OCI-LY1 (cell line): ENCODE data around the gene CCDC81.

ENCODE experiments used
- H2AFZ ChIP-seq: fragments of 200-600 bp; sonication (generic), shearing (Covaris generic); 2 replicates; pipeline ENCODE4 v1.6.0; 2014; ENCODE audit warnings: antibody characterized with exemption, mild to moderate bottlenecking, low read length
- H3F3A ChIP-seq: fragments of 200-600 bp; sonication (generic), shearing (Covaris generic); 2 replicates; pipeline ENCODE4 v1.6.0; 2014; ENCODE audit warnings: mild to moderate bottlenecking, antibody characterized with exemption, low read length, moderate library complexity; ENCODE audit not compliant: insufficient read depth
- H3K27ac ChIP-seq: fragments of 200-600 bp; sonication (generic); 2 replicates; pipeline ENCODE4 v1.5.1; 2014; ENCODE audit warnings: low read length, mixed run types, mild to moderate bottlenecking, low read depth; ENCODE audit not compliant: poor library complexity, severe bottlenecking
- H3K27me3 ChIP-seq: fragments of 200-600 bp; sonication (generic); 2 replicates; pipeline ENCODE4 v1.6.0; 2014; ENCODE audit warnings: antibody characterized with exemption, mild to moderate bottlenecking, low read length, moderate library complexity; ENCODE audit not compliant: insufficient read depth
- H3K36me3 ChIP-seq: fragments of 200-600 bp; sonication (generic); 2 replicates; pipeline ENCODE4 v1.6.1; 2014; ENCODE audit warnings: mild to moderate bottlenecking, antibody characterized with exemption, low read length, moderate library complexity, mixed read lengths; ENCODE audit not compliant: insufficient read depth
- H3K4me1 ChIP-seq: fragments of 200-600 bp; sonication (generic); 2 replicates; pipeline ENCODE4 v1.5.1; 2014; ENCODE audit warnings: mild to moderate bottlenecking, low read length, moderate library complexity; ENCODE audit not compliant: insufficient read depth, severe bottlenecking
- H3K4me2 ChIP-seq: fragments of 200-600 bp; sonication (generic), shearing (Covaris generic); 2 replicates; pipeline ENCODE4 v1.6.1; 2014; ENCODE audit warnings: low read length
- H3K4me3 ChIP-seq: fragments of 200-600 bp; sonication (generic); 2 replicates; pipeline ENCODE4 v1.5.1; 2014; ENCODE audit warnings: low read length, low read depth, mild to moderate bottlenecking, mixed read lengths; ENCODE audit not compliant: poor library complexity, severe bottlenecking
- H3K79me2 ChIP-seq: fragments of 200-600 bp; shearing (Covaris generic); 2 replicates; pipeline ENCODE4 v1.6.1; 2016; ENCODE audit warnings: mixed run types, low read length, mixed read lengths; ENCODE audit not compliant: insufficient read depth
- H3K9ac ChIP-seq: fragments of 200-600 bp; sonication (generic), shearing (Covaris generic); 2 replicates; pipeline ENCODE4 v1.6.1; 2014; ENCODE audit warnings: mild to moderate bottlenecking, low read length, mixed read lengths
- H3K9me2 ChIP-seq: fragments of 200-600 bp; sonication (generic), shearing (Covaris generic); 2 replicates; pipeline ENCODE4 v1.6.1; 2014; ENCODE audit warnings: low read depth, mild to moderate bottlenecking, low read length, mixed read lengths
- H3K9me3 ChIP-seq: fragments of 200-600 bp; shearing (Covaris generic); 2 replicates; pipeline ENCODE4 v1.6.1; 2014; ENCODE audit warnings: low read length, mixed read lengths
- H4K20me1 ChIP-seq: fragments of 200-600 bp; sonication (generic), shearing (Covaris generic); 2 replicates; pipeline ENCODE4 v1.6.0; 2016; ENCODE audit warnings: mild to moderate bottlenecking, low read length; ENCODE audit not compliant: insufficient read depth
- EZH2 ChIP-seq: fragments of 200-600 bp; sonication (generic), shearing (Covaris generic); IDR thresholded peaks from 2 replicates; pipeline ENCODE4 v1.8.0; 2017; ENCODE audit warnings: borderline replicate concordance, mixed run types, mild to moderate bottlenecking, antibody characterized with exemption, low read length, moderate library complexity, mixed read lengths
- TF ChIP-seq, protein P1 (sequence below): fragments of 200-600 bp; sonication (generic), shearing (Covaris generic); IDR thresholded peaks from 2 replicates; pipeline ENCODE4 v1.5.1; 2017; ENCODE audit warnings: mild to moderate bottlenecking, antibody characterized with exemption, low read length, moderate library complexity, mixed read lengths

The CCDC81 gene

DNA sequence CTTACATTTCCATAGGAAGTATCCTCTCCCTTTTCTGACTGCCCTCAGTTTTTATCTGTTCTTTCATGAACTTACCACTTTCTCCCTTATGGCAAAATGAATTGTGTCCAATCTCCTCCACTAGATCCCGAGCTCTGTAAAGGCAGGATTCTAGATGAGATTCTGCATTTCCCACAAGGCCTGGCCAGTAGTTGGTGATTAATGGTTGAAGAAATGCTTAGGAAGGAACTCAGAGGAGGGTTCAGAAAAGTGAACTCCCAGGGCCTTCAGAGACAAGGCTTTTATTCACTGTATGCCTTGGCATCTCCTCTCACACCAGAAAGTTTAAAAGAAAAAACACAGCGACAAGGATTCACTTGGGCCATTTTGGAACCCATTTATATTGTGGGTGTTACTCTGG lies 66.2 kb downstream of the CCDC81 start:
- no peak overlapping the region for H3K4me2 ChIP-seq
- no peak overlapping the region for H3K9ac ChIP-seq
- no peak overlapping the region for H2AFZ ChIP-seq

DNA sequence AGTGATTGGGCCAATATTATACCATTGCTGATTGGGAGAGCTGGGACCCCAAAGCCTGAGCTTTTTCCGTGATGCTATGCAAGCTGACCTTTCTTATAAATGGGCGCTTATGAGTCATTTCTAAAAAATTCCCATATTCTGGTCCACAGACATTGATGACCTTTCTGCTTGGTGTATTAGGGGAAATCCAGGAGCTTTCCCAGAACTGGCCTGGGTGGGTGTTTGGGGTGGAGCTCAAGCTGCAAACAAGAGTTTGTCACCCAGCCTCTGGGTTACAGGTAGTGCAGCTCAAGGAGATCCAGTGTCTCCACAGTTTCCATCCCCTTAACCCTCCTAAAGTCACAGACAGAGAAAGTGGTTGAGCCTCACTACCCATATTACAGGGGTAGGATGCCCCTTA lies 67.7 kb downstream of the CCDC81 start:
- no peak overlapping the region for H3K27ac ChIP-seq
- H3K9me2 ChIP-seq: no peaks in the 10 kb centered on the region
- no peaks in the 10 kb centered on the region for H3K36me3 ChIP-seq
- no peak for TF ChIP-seq EZH2
- H3K4me3 ChIP-seq: no peak overlapping the region
- no peaks in the 10 kb centered on the region for H3F3A ChIP-seq
- no peaks in the 10 kb centered on the region for H3K27me3 ChIP-seq
- no peak overlapping the region for H2AFZ ChIP-seq
- no peak overlapping the region for H3K4me2 ChIP-seq
- no peak overlapping the region for H3K9ac ChIP-seq
- no peaks in the 10 kb centered on the region for H4K20me1 ChIP-seq
- H3K9me3 ChIP-seq: no peaks in the 10 kb centered on the region
- no peaks in the 10 kb centered on the region for H3K79me2 ChIP-seq
- H3K4me1 ChIP-seq: no peaks in the 10 kb centered on the region

More for the DNA sequence above, 66.2 kb downstream of the CCDC81 start:
- no peak for TF ChIP-seq EZH2
- TF ChIP-seq, protein P1, sequence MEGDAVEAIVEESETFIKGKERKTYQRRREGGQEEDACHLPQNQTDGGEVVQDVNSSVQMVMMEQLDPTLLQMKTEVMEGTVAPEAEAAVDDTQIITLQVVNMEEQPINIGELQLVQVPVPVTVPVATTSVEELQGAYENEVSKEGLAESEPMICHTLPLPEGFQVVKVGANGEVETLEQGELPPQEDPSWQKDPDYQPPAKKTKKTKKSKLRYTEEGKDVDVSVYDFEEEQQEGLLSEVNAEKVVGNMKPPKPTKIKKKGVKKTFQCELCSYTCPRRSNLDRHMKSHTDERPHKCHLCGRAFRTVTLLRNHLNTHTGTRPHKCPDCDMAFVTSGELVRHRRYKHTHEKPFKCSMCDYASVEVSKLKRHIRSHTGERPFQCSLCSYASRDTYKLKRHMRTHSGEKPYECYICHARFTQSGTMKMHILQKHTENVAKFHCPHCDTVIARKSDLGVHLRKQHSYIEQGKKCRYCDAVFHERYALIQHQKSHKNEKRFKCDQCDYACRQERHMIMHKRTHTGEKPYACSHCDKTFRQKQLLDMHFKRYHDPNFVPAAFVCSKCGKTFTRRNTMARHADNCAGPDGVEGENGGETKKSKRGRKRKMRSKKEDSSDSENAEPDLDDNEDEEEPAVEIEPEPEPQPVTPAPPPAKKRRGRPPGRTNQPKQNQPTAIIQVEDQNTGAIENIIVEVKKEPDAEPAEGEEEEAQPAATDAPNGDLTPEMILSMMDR: no peak
- Histone ChIP-seq H3K4me3 (no peak overlapping the region), H3F3A (no peaks in the 10 kb centered on the region), H3K9me3 (no peaks in the 10 kb centered on the region), H3K79me2 (no peaks in the 10 kb centered on the region), H3K27me3 (no peaks in the 10 kb centered on the region), H3K27ac (no peak overlapping the region), H3K4me1 (no peaks in the 10 kb centered on the region), H3K36me3 (no peaks in the 10 kb centered on the region), H3K9me2 (no peaks in the 10 kb centered on the region), H4K20me1 (no peaks in the 10 kb centered on the region)

DNA sequence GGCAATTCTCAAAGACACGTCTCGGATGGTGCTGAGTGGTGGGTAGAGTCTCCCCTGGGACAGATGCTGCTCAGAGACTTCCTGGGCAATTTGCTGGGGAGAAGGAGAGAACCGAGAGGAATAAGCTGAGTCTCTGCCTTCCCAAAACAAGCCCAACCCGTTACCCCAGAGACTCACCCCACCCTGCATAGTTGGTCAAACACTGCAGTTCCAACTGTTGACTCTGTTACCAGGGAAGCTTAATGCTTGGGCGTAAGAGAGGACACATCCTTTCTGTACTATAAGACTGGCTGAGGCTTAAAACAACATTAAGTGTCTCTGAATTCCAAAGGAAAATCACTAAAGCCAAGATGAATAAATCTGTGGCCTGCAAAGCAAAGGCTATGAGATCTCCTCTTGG lies 68.1 kb downstream of the CCDC81 start:
- H3K27me3 ChIP-seq: no peaks in the 10 kb centered on the region
- H3K4me1 ChIP-seq: no peaks in the 10 kb centered on the region
- H2AFZ ChIP-seq: no peak overlapping the region
- H3K9me2 ChIP-seq: no peaks in the 10 kb centered on the region
- H3K79me2 ChIP-seq: no peaks in the 10 kb centered on the region
- H3K4me2 ChIP-seq: no peak overlapping the region
- H3K9me3 ChIP-seq: no peaks in the 10 kb centered on the region
- no peak overlapping the region for H3K9ac ChIP-seq
- H4K20me1 ChIP-seq: no peaks in the 10 kb centered on the region
- no peak overlapping the region for H3K4me3 ChIP-seq
- no peaks in the 10 kb centered on the region for H3K36me3 ChIP-seq
- H3F3A ChIP-seq: no peaks in the 10 kb centered on the region
- H3K27ac ChIP-seq: no peak overlapping the region
- TF ChIP-seq, protein P1: no peak
- TF ChIP-seq EZH2: no peak

DNA sequence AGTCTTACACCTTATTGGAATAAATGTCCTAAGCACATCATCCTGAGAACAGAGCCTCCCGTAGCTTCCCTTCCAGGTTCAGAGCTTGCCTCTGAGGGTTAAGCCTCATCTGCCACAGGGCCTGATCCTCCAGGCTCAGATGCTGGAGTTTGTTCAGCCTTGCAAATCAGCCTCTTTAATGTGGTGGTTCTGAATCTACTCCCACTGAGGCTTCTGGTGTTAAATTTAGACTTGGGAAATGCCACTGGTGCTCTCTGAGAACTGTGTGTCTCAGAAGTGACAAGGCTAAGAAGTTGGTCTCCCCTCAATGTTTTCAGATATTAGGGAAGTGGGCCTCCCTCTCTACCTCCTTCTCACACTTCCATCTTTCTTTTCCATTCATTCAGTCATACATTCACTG lies 68.7 kb downstream of the CCDC81 start:
- H3K9me2 ChIP-seq: no peaks in the 10 kb centered on the region
- no peaks in the 10 kb centered on the region for H3K4me1 ChIP-seq
- H3K27me3 ChIP-seq: no peaks in the 10 kb centered on the region
- H3K4me3 ChIP-seq: no peak overlapping the region
- H3K27ac ChIP-seq: no peak overlapping the region
- H3K9ac ChIP-seq: no peak overlapping the region
- no peaks in the 10 kb centered on the region for H3K36me3 ChIP-seq
- no peaks in the 10 kb centered on the region for H3K79me2 ChIP-seq
- TF ChIP-seq, protein P1: no peak
- TF ChIP-seq EZH2: no peak
- no peaks in the 10 kb centered on the region for H3K9me3 ChIP-seq
- no peaks in the 10 kb centered on the region for H3F3A ChIP-seq
- H3K4me2 ChIP-seq: no peak overlapping the region
- no peak overlapping the region for H2AFZ ChIP-seq
- no peaks in the 10 kb centered on the region for H4K20me1 ChIP-seq
